K562 (cell line): ENCODE data around the gene BRAT1. TPM values are rescaled to one million over a fixed set of nuclear protein-coding genes. Genes with fewer than 3 reads are reported as not detected.

Source experiments
- ATAC-seq: fragments of 200-7000 bp; cut with Tn5 transposase; 3 replicates; pipeline ENCODE4 v1.9.1; 2020; ENCODE audit warnings: moderate library complexity
- BruUV-seq: library from RNA; stranded (reverse); fragments of 400-500 nt; replicated peaks from 2 replicates; lab custom pipeline; 2021; lab: Mats Ljungman, UMichigan
- CTCF ChIA-PET: fragments of 300-600 bp; formaldehyde crosslinking; extraction: SDS; loops from one replicate; lab custom pipeline; 2021; ENCODE audit warnings: low intra/inter-chr PET ratio; lab: Yijun Ruan, JAX
- POLR2A ChIA-PET: fragments of 300-600, 350-650 bp; sonication (Branson Sonifier 250); formaldehyde crosslinking; extraction: SDS; loops from one replicate; lab custom pipeline; 2021; ENCODE audit warnings: antibody characterized with exemption, inconsistent platforms; lab: Yijun Ruan, JAX
- DNase-seq, 4 experiments: peaks; one replicate each; pipeline versions ENCODE4 v3.0.0 to v3.0.0-alpha.2; 2011 to 2018; ENCODE audit warnings: low spot score in 3 of 4, mixed read lengths in 3 of 4; ENCODE audit errors: extremely low read depth in 1 of 4
- FAIRE-seq: peaks from 2 replicates; lab custom pipeline; 2011; peaks lifted over from hg19 to GRCh38; lab: Jason Lieb, UNC
- H2AFZ ChIP-seq: 2 replicates; pipeline ENCODE4 v1.6.0; 2011; ENCODE audit warnings: low read depth, low read length, control low read depth, inconsistent platforms
- H3K27ac ChIP-seq: fragments of 200-600 bp; 3 replicates; pipeline ENCODE4 v1.8.0; 2011; ENCODE audit warnings: low read depth, mild to moderate bottlenecking, control low read depth, inconsistent platforms, low read length, moderate library complexity, mixed read lengths; ENCODE audit errors: extremely low read depth
- H3K27me3 ChIP-seq, 2 experiments: fragments of 300-600 bp in 1 of 2; 2 replicates in 1 of 2; 3 replicates in 1 of 2; pipeline versions ENCODE4 v1.6.0 to v1.8.0; 2011; ENCODE audit warnings: inconsistent platforms in 2 of 2, low read length in 2 of 2, mild to moderate bottlenecking in 1 of 2, mixed read lengths in 1 of 2, moderate library complexity in 1 of 2; ENCODE audit not compliant: control insufficient read depth in 2 of 2, insufficient read depth in 2 of 2
- H3K36me3 ChIP-seq: fragments of 300-600 bp; 3 replicates; pipeline ENCODE4 v1.8.0; 2011; ENCODE audit warnings: mild to moderate bottlenecking, low read length, inconsistent platforms; ENCODE audit not compliant: control insufficient read depth, insufficient read depth
- H3K4me1 ChIP-seq, 2 experiments: fragments of 200-600 bp in 1 of 2; replicated peaks in 1 of 2; 2 replicates in 1 of 2; 3 replicates in 1 of 2; pipeline versions ENCODE4 v1.5.1 to v1.8.0; 2011; ENCODE audit warnings: inconsistent platforms in 2 of 2, low read length in 2 of 2, mild to moderate bottlenecking in 1 of 2, mixed read lengths in 1 of 2, moderate library complexity in 1 of 2; ENCODE audit not compliant: control insufficient read depth in 2 of 2, insufficient read depth in 2 of 2
- H3K4me2 ChIP-seq: 2 replicates; pipeline ENCODE4 v1.6.1; 2011; ENCODE audit warnings: low read length, control low read depth, inconsistent platforms, mixed read lengths; ENCODE audit not compliant: insufficient read depth
- H3K4me3 ChIP-seq: fragments of 200-600 bp; sonication (generic), shearing (Covaris generic); 2 replicates; pipeline ENCODE4 v1.5.1; 2016; ENCODE audit warnings: control low read depth, inconsistent platforms
- H3K79me2 ChIP-seq: fragments of 200-600 bp; 3 replicates; pipeline ENCODE4 v1.8.0; 2011; ENCODE audit warnings: low read length, inconsistent platforms; ENCODE audit not compliant: control insufficient read depth, insufficient read depth
- H3K9ac ChIP-seq, 2 experiments: 2 replicates each; pipeline versions ENCODE4 v1.6.0 to v1.6.1; 2011; ENCODE audit warnings: low read depth in 2 of 2, low read length in 2 of 2, control low read depth in 1 of 2, inconsistent platforms in 1 of 2, mild to moderate bottlenecking in 1 of 2, mixed read lengths in 1 of 2; ENCODE audit not compliant: insufficient read depth in 1 of 2
- H3K9me1 ChIP-seq: one replicate; pipeline ENCODE4 v1.6.0; 2011; ENCODE audit warnings: inconsistent platforms, mild to moderate bottlenecking, low read length, moderate library complexity; ENCODE audit not compliant: control insufficient read depth, insufficient read depth
- H3K9me3 ChIP-seq: replicated peaks from 2 replicates; pipeline ENCODE4 v1.5.1; 2011; ENCODE audit warnings: low read depth, low read length, inconsistent platforms; ENCODE audit not compliant: control insufficient read depth, insufficient read depth
- H4K20me1 ChIP-seq: replicated peaks from 2 replicates; pipeline ENCODE4 v1.6.1; 2011; ENCODE audit warnings: low read length, inconsistent platforms, mixed read lengths; ENCODE audit not compliant: control insufficient read depth, insufficient read depth
- CTCFL ChIP-seq: IDR thresholded peaks from 2 replicates; pipeline ENCODE4 v1.6.1; 2011; ENCODE audit warnings: borderline replicate concordance, low read depth, mild to moderate bottlenecking, moderate library complexity, low read length; ENCODE audit not compliant: insufficient read depth, poor library complexity, severe bottlenecking
- DLX4 ChIP-seq: fragments of 250-450 bp; sonication (Bioruptor Pico); IDR thresholded peaks from 2 replicates; pipeline ENCODE4 v1.6.1; 2021; ENCODE audit warnings: mild to moderate bottlenecking
- E2F3 ChIP-seq: fragments of 250-450 bp; sonication (Bioruptor Pico); IDR thresholded peaks from 2 replicates; pipeline ENCODE4 v1.4.0; 2020; ENCODE audit warnings: mild to moderate bottlenecking
- EP300 ChIP-seq: IDR thresholded peaks from 2 replicates; pipeline ENCODE4 v1.6.1; 2012; ENCODE audit warnings: low read length, improper control_type of control experiment
- HEY1 ChIP-seq: fragments of 250-450 bp; sonication (Bioruptor Pico); IDR thresholded peaks from 2 replicates; pipeline ENCODE4 v1.5.0; 2020; ENCODE audit warnings: mild to moderate bottlenecking, moderate library complexity, borderline replicate concordance
- LARP7 ChIP-seq: fragments of 450-650 bp; IDR thresholded peaks from 2 replicates; pipeline ENCODE4 v1.6.1; 2016
- NCOA4 ChIP-seq: fragments of 450-650 bp; IDR thresholded peaks from 2 replicates; pipeline ENCODE4 v1.6.1; 2018; ENCODE audit warnings: mild to moderate bottlenecking; ENCODE audit not compliant: partially characterized antibody
- NELFE ChIP-seq: IDR thresholded peaks from 2 replicates; pipeline ENCODE4 v1.6.1; 2011; ENCODE audit warnings: mild to moderate bottlenecking; ENCODE audit not compliant: insufficient read depth, insufficient read length
- NFXL1 ChIP-seq: fragments of 450-650 bp; formaldehyde crosslinking; IDR thresholded peaks from 2 replicates; pipeline ENCODE4 v1.4.0; 2021; ENCODE audit warnings: mild to moderate bottlenecking
- RBM15 ChIP-seq: fragments of 200-400 bp; formaldehyde crosslinking; IDR thresholded peaks from 2 replicates; pipeline ENCODE4 v1.6.1; 2018; ENCODE audit warnings: mild to moderate bottlenecking, low read length, moderate library complexity; ENCODE audit not compliant: insufficient read depth
- RBM34 ChIP-seq: fragments of 200-400 bp; formaldehyde crosslinking; IDR thresholded peaks from 2 replicates; pipeline ENCODE4 v1.6.1; 2018; ENCODE audit warnings: low read length, borderline replicate concordance; ENCODE audit not compliant: insufficient read depth
- RCOR1 ChIP-seq, 2 experiments: IDR thresholded peaks; 2 replicates each; pipeline ENCODE4 v1.6.1; 2012; ENCODE audit warnings: low read depth in 2 of 2, low read length in 2 of 2, borderline replicate concordance in 1 of 2, improper control_type of control experiment in 1 of 2
- STAT5A ChIP-seq: IDR thresholded peaks from 2 replicates; pipeline ENCODE4 v1.6.1; 2012; ENCODE audit warnings: low read length, inconsistent platforms, borderline replicate concordance
- ZNF175 ChIP-seq: fragments of 200-800 bp; sonication (Bioruptor generic); IDR thresholded peaks from 2 replicates; pipeline ENCODE4 v1.6.1; 2016; ENCODE audit warnings: low read depth, mild to moderate bottlenecking, missing genetic modification characterization, missing compliant biosample characterization
- WGBS: fragments of 100-300 bp; shearing (Covaris generic); methylation state at CpG from one replicate; pipeline ENCODE4 v1.1.6; 2016; ENCODE audit warnings: low coverage, mixed read lengths; ENCODE audit not compliant: insufficient coverage; ENCODE audit errors: missing lambda C conversion rate; 5-methylcytosine and 5-hydroxymethylcytosine counted together
- in situ Hi-C: fragments of 300-500 bp; cut with MboI; formaldehyde crosslinking; loops from 4 replicates; pipeline ENCODE4 v1.15.0; 2018; ENCODE audit warnings: inconsistent platforms, mixed read lengths
- intact Hi-C: fragments of 100-400 bp; cut with micrococcal nuclease; formaldehyde crosslinking; loops from 2 replicates; pipeline ENCODE4 v1.14.2; 2022
- polyA plus RNA-seq, 8 experiments: library from polyadenylated mRNA; depleted of rRNA in 4 of 8; stranded (reverse) in 5 of 8; unstranded in 3 of 8; fragments of >200 nt; fragmentation: Nextera tagmentation in 2 of 8; fragmentation: Illumina TruSeq in 1 of 8; extraction: Ambion mirVana in 2 of 8; extraction: Trizol in 1 of 8; gene quantifications; 2 replicates each; pipeline versions ENCODE4 v1.2.1 to v1.2.3, GENCODE V29; 2011 to 2014; ENCODE audit warnings: inconsistent platforms in 1 of 8, missing spikeins in 1 of 8
- total RNA-seq, 7 experiments: library from RNA; depleted of rRNA in 6 of 7; stranded (reverse); fragments of >200 nt in 6 of 7; fragmentation: Illumina TruSeq in 2 of 7; extraction: Trizol in 2 of 7; gene quantifications; 2 replicates each; pipeline versions ENCODE4 v1.2.1 to v1.2.3, GENCODE V29; 2011 to 2021; ENCODE audit warnings: low replicate concordance in 1 of 7

BRAT1 gene
- total and polyA plus RNA-seq, 9 of the 15 experiments (the other 6 are each of a cell fraction or from before 2014, with no cell fraction given): 0.13 to 49.6 (median 10.5) TPM

DNA sequence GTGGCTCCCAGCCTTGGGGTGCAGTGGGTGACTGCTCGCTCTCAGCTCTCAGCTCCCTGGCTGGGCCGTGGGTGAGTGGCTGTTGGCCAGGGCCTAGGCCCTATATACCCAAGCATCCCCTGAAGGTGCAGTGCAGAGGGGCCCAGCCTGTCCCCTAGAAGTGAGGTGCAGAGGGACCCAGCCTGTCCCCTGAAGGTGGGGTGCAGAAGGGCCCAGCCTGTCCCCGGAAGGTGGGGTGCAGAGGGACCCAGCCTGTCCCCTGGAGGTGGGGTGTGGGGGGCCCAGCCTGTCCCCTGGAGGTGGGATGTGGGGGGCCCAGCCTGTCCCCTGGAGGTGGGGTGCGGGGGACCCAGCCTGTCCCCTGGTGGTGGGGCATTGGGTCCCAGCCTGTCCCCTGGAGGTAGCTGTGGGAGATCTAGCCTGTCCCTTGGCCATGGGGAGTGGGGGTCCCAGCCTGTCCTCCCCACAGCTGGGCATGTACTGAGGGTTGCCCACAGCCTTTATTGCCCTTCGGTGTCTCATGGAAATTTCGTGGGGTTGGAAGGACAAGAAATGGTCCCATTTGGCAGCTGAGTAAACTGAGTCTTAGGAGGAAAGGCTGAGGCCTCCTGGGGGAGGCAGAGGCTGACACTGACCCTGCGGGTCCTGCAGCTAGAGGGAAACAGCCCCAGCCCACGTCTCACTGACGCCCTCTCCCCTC is 53.2 kb downstream of the BRAT1 start (continued):
- no peak for TF ChIP-seq E2F3 (CRISPR knock-in tag)
- no peak for TF ChIP-seq RBM34
- TF ChIP-seq NELFE: no peak
- TF ChIP-seq CTCFL: no peak
- no peak for TF ChIP-seq DLX4 (CRISPR knock-in tag)
- 0 out of 4 replicates have a peak, but pooled peaks of 1 of the 2 experiments have one; percentile 19 for TF ChIP-seq RCOR1 (IDR thresholded peaks at IDR 0.05; ENCODE audit: borderline replicate concordance in 1 of 2, low read depth in 2 of 2, low read length in 2 of 2)
- TF ChIP-seq, all 486 proteins: peak for 4

- no peak for TF ChIP-seq ZNF175 (CRISPR knock-in tag)
- TF ChIP-seq LARP7: no peak
- no peak for TF ChIP-seq NFXL1 (CRISPR knock-in tag)
- TF ChIP-seq STAT5A: no peak
- no peak for TF ChIP-seq RBM15
- TF ChIP-seq HEY1 (CRISPR knock-in tag): no peak
- no peak for TF ChIP-seq EP300
- no peak for TF ChIP-seq NCOA4
- Histone ChIP-seq H3K27me3 (peaks cover 6 to 56% of the 10 kb centered on the region in 2 experiments; a peak in 3 of 5 replicates), H3K4me1 (peaks cover 0 to 47% of the 10 kb centered on the region in 2 experiments; a peak in 2 of 5 replicates), H2AFZ (no peak overlapping the region), H3K4me3 (no peak overlapping the region), H3K27ac (no peak overlapping the region), H3K9me3 (no peaks in the 10 kb centered on the region), H3K9ac (no peak overlapping the region), H3K4me2 (no peak overlapping the region), H4K20me1 (no peaks in the 10 kb centered on the region), H3K9me1 (no peaks in the 10 kb centered on the region), H3K79me2 (no peaks in the 10 kb centered on the region), H3K36me3 (no peaks in the 10 kb centered on the region)
- in situ Hi-C loops: no loop called here
- DNase-seq (no peak), ATAC-seq (no peak), FAIRE-seq (no peak)
- intact Hi-C loops: no loop called here
- no TSS peak for BruUV-seq
- 22% methylated on average over 12 of the region's 12 CpGs for WGBS
- ChIA-PET CTCF (no interaction called here), POLR2A (interaction anchor here (1.0 kb wide), 1 partner anchor 181 kb away, joined by 3 read pairs; no protein-coding TSS in a partner anchor)
Measured at GRCh38 chr7:2500701-2501100, 54.6 kb downstream of the BRAT1 start.
